HL-60 (cell line): ENCODE data around the gene BRME1.

Experiments used
- GABPA ChIP-seq: IDR thresholded peaks from 2 replicates; pipeline ENCODE4 v1.6.1; 2012; ENCODE audit warnings: low read depth
- POLR2AphosphoS5 ChIP-seq: IDR thresholded peaks from 2 replicates; pipeline ENCODE4 v1.6.1; 2012; ENCODE audit warnings: low read depth
- SPI1 ChIP-seq: IDR thresholded peaks from 2 replicates; pipeline ENCODE4 v1.6.1; 2012; ENCODE audit warnings: low read depth, mild to moderate bottlenecking, borderline replicate concordance
- TF ChIP-seq, protein P1 (sequence below): IDR thresholded peaks from one replicate; pipeline ENCODE4 v1.5.1; 2011; ENCODE audit warnings: low read length, control low read depth, inconsistent platforms; ENCODE audit not compliant: insufficient read depth
- TF ChIP-seq, protein P2 (sequence below): IDR thresholded peaks from 2 replicates; pipeline ENCODE4 v1.6.1; 2012; ENCODE audit warnings: low read depth; ENCODE audit not compliant: insufficient replicate concordance

DNA sequence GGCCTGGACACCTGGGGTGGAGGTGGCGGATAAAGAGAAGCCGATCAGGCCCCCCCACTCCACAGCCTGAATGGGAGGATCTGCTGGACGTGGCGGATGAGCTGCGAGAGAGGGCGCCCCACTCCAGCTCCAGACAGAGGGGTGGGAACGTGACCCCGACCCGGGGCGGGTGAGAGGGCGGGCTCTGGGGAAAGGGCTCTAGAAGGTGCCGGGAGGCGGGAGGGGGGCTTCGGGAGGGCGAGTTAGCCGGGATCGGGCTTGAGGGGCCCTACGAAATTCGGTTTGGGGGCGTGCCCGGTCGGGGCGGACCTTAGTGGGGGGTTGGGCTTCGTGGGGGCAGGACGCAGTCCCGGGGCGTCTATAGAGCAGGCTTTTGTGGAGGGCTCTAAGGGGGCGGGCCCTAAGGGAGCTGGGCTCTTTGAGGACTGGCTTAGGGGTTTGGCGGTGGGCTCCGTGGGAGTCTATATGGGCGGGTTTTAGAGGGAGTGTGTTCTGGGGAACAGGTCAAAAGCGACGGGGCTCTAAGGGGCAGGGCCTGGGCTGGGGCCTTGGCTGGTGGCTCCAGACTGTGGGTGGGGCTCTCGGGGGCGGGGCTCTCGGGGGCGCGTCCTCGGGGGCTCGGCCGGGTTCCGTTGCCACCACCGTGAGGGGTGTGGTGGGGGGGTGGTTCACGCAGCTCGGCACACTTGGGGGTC is 33.1 kb downstream of the BRME1 start:
- TF ChIP-seq, protein P1, sequence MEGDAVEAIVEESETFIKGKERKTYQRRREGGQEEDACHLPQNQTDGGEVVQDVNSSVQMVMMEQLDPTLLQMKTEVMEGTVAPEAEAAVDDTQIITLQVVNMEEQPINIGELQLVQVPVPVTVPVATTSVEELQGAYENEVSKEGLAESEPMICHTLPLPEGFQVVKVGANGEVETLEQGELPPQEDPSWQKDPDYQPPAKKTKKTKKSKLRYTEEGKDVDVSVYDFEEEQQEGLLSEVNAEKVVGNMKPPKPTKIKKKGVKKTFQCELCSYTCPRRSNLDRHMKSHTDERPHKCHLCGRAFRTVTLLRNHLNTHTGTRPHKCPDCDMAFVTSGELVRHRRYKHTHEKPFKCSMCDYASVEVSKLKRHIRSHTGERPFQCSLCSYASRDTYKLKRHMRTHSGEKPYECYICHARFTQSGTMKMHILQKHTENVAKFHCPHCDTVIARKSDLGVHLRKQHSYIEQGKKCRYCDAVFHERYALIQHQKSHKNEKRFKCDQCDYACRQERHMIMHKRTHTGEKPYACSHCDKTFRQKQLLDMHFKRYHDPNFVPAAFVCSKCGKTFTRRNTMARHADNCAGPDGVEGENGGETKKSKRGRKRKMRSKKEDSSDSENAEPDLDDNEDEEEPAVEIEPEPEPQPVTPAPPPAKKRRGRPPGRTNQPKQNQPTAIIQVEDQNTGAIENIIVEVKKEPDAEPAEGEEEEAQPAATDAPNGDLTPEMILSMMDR, result no peak
- TF ChIP-seq POLR2AphosphoS5, result no peak
- TF ChIP-seq, protein P2, sequence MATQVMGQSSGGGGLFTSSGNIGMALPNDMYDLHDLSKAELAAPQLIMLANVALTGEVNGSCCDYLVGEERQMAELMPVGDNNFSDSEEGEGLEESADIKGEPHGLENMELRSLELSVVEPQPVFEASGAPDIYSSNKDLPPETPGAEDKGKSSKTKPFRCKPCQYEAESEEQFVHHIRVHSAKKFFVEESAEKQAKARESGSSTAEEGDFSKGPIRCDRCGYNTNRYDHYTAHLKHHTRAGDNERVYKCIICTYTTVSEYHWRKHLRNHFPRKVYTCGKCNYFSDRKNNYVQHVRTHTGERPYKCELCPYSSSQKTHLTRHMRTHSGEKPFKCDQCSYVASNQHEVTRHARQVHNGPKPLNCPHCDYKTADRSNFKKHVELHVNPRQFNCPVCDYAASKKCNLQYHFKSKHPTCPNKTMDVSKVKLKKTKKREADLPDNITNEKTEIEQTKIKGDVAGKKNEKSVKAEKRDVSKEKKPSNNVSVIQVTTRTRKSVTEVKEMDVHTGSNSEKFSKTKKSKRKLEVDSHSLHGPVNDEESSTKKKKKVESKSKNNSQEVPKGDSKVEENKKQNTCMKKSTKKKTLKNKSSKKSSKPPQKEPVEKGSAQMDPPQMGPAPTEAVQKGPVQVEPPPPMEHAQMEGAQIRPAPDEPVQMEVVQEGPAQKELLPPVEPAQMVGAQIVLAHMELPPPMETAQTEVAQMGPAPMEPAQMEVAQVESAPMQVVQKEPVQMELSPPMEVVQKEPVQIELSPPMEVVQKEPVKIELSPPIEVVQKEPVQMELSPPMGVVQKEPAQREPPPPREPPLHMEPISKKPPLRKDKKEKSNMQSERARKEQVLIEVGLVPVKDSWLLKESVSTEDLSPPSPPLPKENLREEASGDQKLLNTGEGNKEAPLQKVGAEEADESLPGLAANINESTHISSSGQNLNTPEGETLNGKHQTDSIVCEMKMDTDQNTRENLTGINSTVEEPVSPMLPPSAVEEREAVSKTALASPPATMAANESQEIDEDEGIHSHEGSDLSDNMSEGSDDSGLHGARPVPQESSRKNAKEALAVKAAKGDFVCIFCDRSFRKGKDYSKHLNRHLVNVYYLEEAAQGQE, result no peak
- no peak for TF ChIP-seq SPI1
- TF ChIP-seq GABPA, result no peak
